Stomach (tissue), 4 donors: ENCODE measurements around the gene TOR4A.
"Not testable (repeated sequence)": the region's sequence is repeated elsewhere in the genome, so short reads cannot be mapped to it uniquely, and the experiment has no call there.

Source experiments
- CTCF ChIP-seq, 7 experiments: fragments of 450-650 bp in 4 of 7; fragments of 200-600 bp in 3 of 7; sonication (generic) in 3 of 7; IDR thresholded peaks; one replicate each; pipeline ENCODE4 v1.5.1; 2016 to 2019; ENCODE audit warnings: antibody characterized with exemption in 7 of 7, control low read depth in 2 of 7, mild to moderate bottlenecking in 1 of 7
- EP300 ChIP-seq: sonication (generic); formaldehyde crosslinking; IDR thresholded peaks from one replicate; pipeline ENCODE4 v1.6.1; 2017; ENCODE audit warnings: antibody characterized with exemption
- POLR2A ChIP-seq, 4 donors: fragments of 450-650 bp; IDR thresholded peaks; one replicate each; pipeline ENCODE4 v1.6.1; 2016; ENCODE audit warnings: antibody characterized with exemption in 4 of 4, control low read depth in 2 of 4, mild to moderate bottlenecking in 1 of 4, moderate library complexity in 1 of 4
- POLR2AphosphoS5 ChIP-seq, 3 donors: sonication (generic); formaldehyde crosslinking; IDR thresholded peaks; one replicate each; pipeline ENCODE4 v1.6.1; 2016; ENCODE audit warnings: antibody characterized with exemption in 3 of 3

- TF ChIP-seq POLR2AphosphoS5 (IDR thresholded peaks at IDR 0.05); POLR2A (IDR thresholded peaks at IDR 0.05); EP300: not testable (repeated sequence)
- peak in 5 of 7 experiments; percentile 12 to 56 (median 51) for TF ChIP-seq CTCF (IDR thresholded peaks at IDR 0.05)
These were observed 15.2 kb upstream of the TOR4A start for GRCh38 chr9:137262173-137262908.
